GM12878 (cell line): ENCODE data around the gene MOXD1. TPM values are rescaled to one million over a fixed set of nuclear protein-coding genes. Genes with fewer than 3 reads are reported as not detected.

ENCODE experiments used
- ATAC-seq: fragments of 200-7000 bp; cut with Tn5 transposase; 3 replicates; pipeline ENCODE4 v1.9.1; 2020; ENCODE audit warnings: mild to moderate bottlenecking, moderate library complexity
- BruUV-seq: library from RNA; stranded (reverse); fragments of 400-500 nt; replicated peaks from 2 replicates; lab custom pipeline; 2021; lab: Mats Ljungman, UMichigan
- CTCF ChIA-PET: fragments of 300-600 bp; sonication (Branson Sonifier 250); formaldehyde crosslinking; extraction: SDS; loops from one replicate; lab custom pipeline; 2021; ENCODE audit warnings: inconsistent platforms; lab: Yijun Ruan, JAX
- POLR2A ChIA-PET: fragments of 350-600 bp; formaldehyde crosslinking; extraction: SDS; loops from one replicate; lab custom pipeline; 2021; ENCODE audit warnings: inconsistent platforms; lab: Charles Lee
- RAD21 ChIA-PET: fragments of 300-600 bp; sonication (Branson Sonifier 250); formaldehyde crosslinking; loops from one replicate; lab custom pipeline; 2023; ENCODE audit warnings: antibody characterized with exemption; ENCODE audit not compliant: unreplicated experiment; lab: Charles Lee
- SMC1A ChIA-PET: fragments of 300-600 bp; sonication (Branson Sonifier 250); formaldehyde crosslinking; loops from one replicate; lab custom pipeline; 2023; ENCODE audit not compliant: unreplicated experiment, uncharacterized antibody; lab: Charles Lee
- DNase-seq: peaks from one replicate; pipeline ENCODE4 v3.0.0-alpha.2; 2011; ENCODE audit warnings: low read depth, low spot score
- FAIRE-seq: peaks from 3 replicates; lab custom pipeline; 2011; peaks lifted over from hg19 to GRCh38; lab: Jason Lieb, UNC
- H2AFZ ChIP-seq: 2 replicates; pipeline ENCODE4 v1.6.0; 2011; ENCODE audit warnings: low read depth, low read length, control low read depth; ENCODE audit not compliant: control insufficient read depth
- H3K27ac ChIP-seq: 2 replicates; pipeline ENCODE4 v1.5.1; 2011; ENCODE audit warnings: control low read depth; ENCODE audit not compliant: control insufficient read depth, insufficient read depth
- H3K27me3 ChIP-seq, 2 experiments: replicated peaks in 1 of 2; 2 replicates each; pipeline versions ENCODE4 v1.6.0 to v1.6.1; 2011; ENCODE audit warnings: low read length in 1 of 2; ENCODE audit not compliant: control insufficient read depth in 2 of 2, insufficient read depth in 2 of 2
- H3K36me3 ChIP-seq, 2 experiments: 2 replicates each; pipeline ENCODE4 v1.5.1; 2011; ENCODE audit warnings: low read length in 1 of 2; ENCODE audit not compliant: control insufficient read depth in 2 of 2, insufficient read depth in 2 of 2
- H3K4me1 ChIP-seq: 2 replicates; pipeline ENCODE4 v1.6.1; 2011; ENCODE audit warnings: mild to moderate bottlenecking, low read length, moderate library complexity, mixed read lengths; ENCODE audit not compliant: control insufficient read depth, insufficient read depth
- H3K4me2 ChIP-seq: 2 replicates; pipeline ENCODE4 v1.6.0; 2011; ENCODE audit warnings: control low read depth; ENCODE audit not compliant: control insufficient read depth, insufficient read depth
- H3K4me3 ChIP-seq: fragments of 200-600 bp; sonication (generic); 2 replicates; pipeline ENCODE4 v1.5.1; 2016
- H3K79me2 ChIP-seq: 2 replicates; pipeline ENCODE4 v1.6.0; 2011; ENCODE audit warnings: low read length; ENCODE audit not compliant: control insufficient read depth, insufficient read depth
- H3K9ac ChIP-seq: 2 replicates; pipeline ENCODE4 v1.8.0; 2011; ENCODE audit warnings: low read length, control low read depth, mixed read lengths; ENCODE audit not compliant: control insufficient read depth, insufficient read depth
- H3K9me3 ChIP-seq: replicated peaks from 3 replicates; pipeline ENCODE4 v1.5.1; 2011; ENCODE audit warnings: mild to moderate bottlenecking, low read length; ENCODE audit not compliant: control insufficient read depth, insufficient read depth
- H4K20me1 ChIP-seq: 2 replicates; pipeline ENCODE4 v1.6.0; 2011; ENCODE audit not compliant: control insufficient read depth, insufficient read depth
- BMI1 ChIP-seq: fragments of 450-650 bp; IDR thresholded peaks from 2 replicates; pipeline ENCODE4 v1.6.1; 2016; ENCODE audit warnings: mild to moderate bottlenecking, moderate library complexity, borderline replicate concordance
- CHD4 ChIP-seq: fragments of 200-600 bp; sonication (generic); IDR thresholded peaks from 2 replicates; pipeline ENCODE4 v1.6.1; 2016; ENCODE audit warnings: mild to moderate bottlenecking
- EGR1 ChIP-seq, 2 experiments: IDR thresholded peaks; 1 replicate in 1 of 2; 2 replicates in 1 of 2; pipeline ENCODE4 v1.6.1; 2011 to 2012; ENCODE audit warnings: low read depth in 2 of 2, low read length in 2 of 2, borderline replicate concordance in 1 of 2, mild to moderate bottlenecking in 1 of 2, moderate library complexity in 1 of 2
- NR2C2 ChIP-seq: IDR thresholded peaks from 2 replicates; pipeline ENCODE4 v1.6.1; 2011; ENCODE audit warnings: borderline replicate concordance, low read depth; ENCODE audit not compliant: control insufficient read depth, insufficient read length
- TAF1 ChIP-seq: IDR thresholded peaks from 2 replicates; pipeline ENCODE4 v1.6.1; 2011; ENCODE audit warnings: mild to moderate bottlenecking, low read depth, low read length, borderline replicate concordance
- ZBTB33 ChIP-seq: fragments of 450-650 bp; IDR thresholded peaks from 2 replicates; pipeline ENCODE4 v1.6.1; 2017; ENCODE audit warnings: mild to moderate bottlenecking
- ZSCAN29 ChIP-seq: fragments of 450-650 bp; IDR thresholded peaks from 2 replicates; pipeline ENCODE4 v1.6.1; 2017; ENCODE audit warnings: mild to moderate bottlenecking, moderate library complexity
- WGBS: methylation state at CpG from one replicate; pipeline ENCODE4 v1.1.6; 2016; ENCODE audit warnings: low lambda C conversion rate; ENCODE audit not compliant: insufficient replicate concordance, insufficient coverage; ENCODE audit errors: missing lambda C conversion rate; 5-methylcytosine and 5-hydroxymethylcytosine counted together
- in situ Hi-C: fragments of 300-500 bp; cut with MboI; formaldehyde crosslinking; loops from 9 replicates; pipeline ENCODE4 v1.14.3; 2018; ENCODE audit warnings: mixed read lengths
- intact Hi-C: fragments of 100-400 bp; cut with micrococcal nuclease; formaldehyde crosslinking; loops from one replicate; pipeline ENCODE4 v1.14.2; 2022; ENCODE audit not compliant: unreplicated experiment
- polyA plus RNA-seq, 11 experiments: library from polyadenylated mRNA; depleted of rRNA in 4 of 11; unstranded in 6 of 11; stranded (reverse) in 5 of 11; fragments of >200 nt; fragmentation: Nextera tagmentation in 4 of 11; fragmentation: Illumina TruSeq in 1 of 11; extraction: Ambion mirVana in 4 of 11; extraction: Trizol in 1 of 11; gene quantifications; 1 replicate in 1 of 11; 2 replicates in 10 of 11; pipeline versions ENCODE4 v1.2.1 to v1.2.3, GENCODE V29; 2011 to 2016; ENCODE audit warnings: inconsistent platforms in 2 of 11, missing spikeins in 2 of 11, low read depth in 1 of 11
- total RNA-seq, 4 experiments: library from RNA; depleted of rRNA in 3 of 4; stranded (reverse); fragments of >200 nt in 3 of 4; fragmentation: Illumina TruSeq in 1 of 4; extraction: Trizol in 1 of 4; gene quantifications; 2 replicates each; pipeline versions ENCODE4 v1.2.1 to v1.2.3, GENCODE V29; 2013 to 2021

The MOXD1 gene
- total and polyA plus RNA-seq, 10 of the 15 experiments (the other 5 are each of a cell fraction or from before 2014, with no cell fraction given): 0.03 to 2.1 (median 0.64) TPM

GRCh38 chr6:132287101-132287500 lies 114.2 kb downstream of the MOXD1 start:
- FAIRE-seq (no peak), ATAC-seq (0 out of 3 replicates have a peak, but pooled peaks have one; percentile 29), DNase-seq (no peak)
- in situ Hi-C loops: no loop called here
- WGBS: 5% methylated on average over 1 of the region's 1 CpG
- Histone ChIP-seq H4K20me1 (no peaks in the 10 kb centered on the region), H2AFZ (no peak overlapping the region), H3K4me1 (peaks cover 3% of the 10 kb centered on the region), H3K9me3 (no peaks in the 10 kb centered on the region), H3K27me3 (no peaks in the 10 kb centered on the region; a peak in 1 of 4 replicates), H3K27ac (no peak overlapping the region), H3K4me2 (no peak overlapping the region), H3K36me3 (no peaks in the 10 kb centered on the region), H3K9ac (no peak overlapping the region), H3K79me2 (no peaks in the 10 kb centered on the region), H3K4me3 (no peak overlapping the region)
- SMC1A ChIA-PET: no interaction called here
- RAD21 ChIA-PET: interaction anchor here (1.4 kb wide), 1 partner anchor 197 kb away, joined by 5 read pairs; no protein-coding TSS in a partner anchor
- intact Hi-C loops: loop anchor here (10.0 kb wide), 1 partner anchor 378 kb away; no protein-coding TSS in a partner anchor
- BruUV-seq: no TSS peak
- CTCF ChIA-PET: interaction anchor here (0.6 to 15.9 kb wide), 3 partner anchors 4 to 145 kb away, joined by 3 to 462 read pairs (median 462); no protein-coding TSS in a partner anchor
- TF ChIP-seq ZSCAN29: no peak
- no peak for TF ChIP-seq NR2C2
- no peak for TF ChIP-seq CHD4
- TF ChIP-seq ZBTB33: no peak
- TF ChIP-seq TAF1: no peak
- TF ChIP-seq EGR1 (IDR thresholded peaks at IDR 0.05; ENCODE audit: borderline replicate concordance in 1 of 2, low read depth in 2 of 2, low read length in 2 of 2): no peak
- no peak for TF ChIP-seq BMI1
- POLR2A ChIA-PET: no interaction called here
